ENCODE data around the gene ATN1. TPM values are rescaled to one million over a fixed set of nuclear protein-coding genes. Genes with fewer than 3 reads are reported as not detected.

ATN1 gene
- total and polyA plus RNA-seq, 9 of the 15 experiments (the other 6 are each of a cell fraction or from before 2014, with no cell fraction given): 0.15 to 49.8 (median 2.7) TPM

DNA sequence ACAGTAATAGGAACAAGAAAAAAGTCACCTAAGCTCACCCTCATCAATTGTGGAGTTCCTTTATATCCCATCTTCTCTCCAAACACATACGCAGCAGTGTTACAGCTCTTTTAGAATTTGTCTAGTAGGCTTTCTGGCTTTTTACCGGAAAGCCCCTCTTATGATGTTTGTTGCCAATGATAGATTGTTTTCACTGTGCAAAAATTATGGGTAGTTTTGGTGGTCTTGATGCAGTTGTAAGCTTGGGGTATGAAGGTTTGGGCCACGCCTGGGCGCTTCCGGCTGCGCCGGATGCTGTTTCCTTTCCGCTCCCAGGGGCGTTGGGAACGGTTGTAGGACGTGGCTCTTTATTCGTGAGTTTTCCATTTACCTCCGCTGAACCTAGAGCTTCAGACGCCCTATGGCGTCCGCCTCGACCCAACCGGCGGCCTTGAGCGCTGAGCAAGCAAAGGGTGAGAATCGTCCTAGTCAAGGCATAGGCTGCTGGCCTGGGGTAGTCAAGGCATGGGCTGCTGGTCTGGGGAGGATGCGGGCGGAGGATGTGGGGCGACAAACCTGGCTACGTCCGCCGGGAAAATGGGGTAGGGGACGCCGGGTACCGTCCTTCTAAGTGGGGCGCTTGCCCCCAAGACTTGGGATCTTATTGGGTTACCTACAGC lies 16.1 kb downstream of the ATN1 start, which contains the start of the genes C12orf57 and RNU7-1 (continued):
- TF ChIP-seq, protein P1, sequence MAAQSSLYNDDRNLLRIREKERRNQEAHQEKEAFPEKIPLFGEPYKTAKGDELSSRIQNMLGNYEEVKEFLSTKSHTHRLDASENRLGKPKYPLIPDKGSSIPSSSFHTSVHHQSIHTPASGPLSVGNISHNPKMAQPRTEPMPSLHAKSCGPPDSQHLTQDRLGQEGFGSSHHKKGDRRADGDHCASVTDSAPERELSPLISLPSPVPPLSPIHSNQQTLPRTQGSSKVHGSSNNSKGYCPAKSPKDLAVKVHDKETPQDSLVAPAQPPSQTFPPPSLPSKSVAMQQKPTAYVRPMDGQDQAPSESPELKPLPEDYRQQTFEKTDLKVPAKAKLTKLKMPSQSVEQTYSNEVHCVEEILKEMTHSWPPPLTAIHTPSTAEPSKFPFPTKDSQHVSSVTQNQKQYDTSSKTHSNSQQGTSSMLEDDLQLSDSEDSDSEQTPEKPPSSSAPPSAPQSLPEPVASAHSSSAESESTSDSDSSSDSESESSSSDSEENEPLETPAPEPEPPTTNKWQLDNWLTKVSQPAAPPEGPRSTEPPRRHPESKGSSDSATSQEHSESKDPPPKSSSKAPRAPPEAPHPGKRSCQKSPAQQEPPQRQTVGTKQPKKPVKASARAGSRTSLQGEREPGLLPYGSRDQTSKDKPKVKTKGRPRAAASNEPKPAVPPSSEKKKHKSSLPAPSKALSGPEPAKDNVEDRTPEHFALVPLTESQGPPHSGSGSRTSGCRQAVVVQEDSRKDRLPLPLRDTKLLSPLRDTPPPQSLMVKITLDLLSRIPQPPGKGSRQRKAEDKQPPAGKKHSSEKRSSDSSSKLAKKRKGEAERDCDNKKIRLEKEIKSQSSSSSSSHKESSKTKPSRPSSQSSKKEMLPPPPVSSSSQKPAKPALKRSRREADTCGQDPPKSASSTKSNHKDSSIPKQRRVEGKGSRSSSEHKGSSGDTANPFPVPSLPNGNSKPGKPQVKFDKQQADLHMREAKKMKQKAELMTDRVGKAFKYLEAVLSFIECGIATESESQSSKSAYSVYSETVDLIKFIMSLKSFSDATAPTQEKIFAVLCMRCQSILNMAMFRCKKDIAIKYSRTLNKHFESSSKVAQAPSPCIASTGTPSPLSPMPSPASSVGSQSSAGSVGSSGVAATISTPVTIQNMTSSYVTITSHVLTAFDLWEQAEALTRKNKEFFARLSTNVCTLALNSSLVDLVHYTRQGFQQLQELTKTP (IDR thresholded peaks at IDR 0.05; ENCODE audit: low read depth in 1 of 2, partially characterized antibody in 2 of 2): peak in 1 of 2 experiments; percentile 82
- 0 out of 2 replicates have a peak, but pooled peaks have one; percentile 37 for TF ChIP-seq PYGO2 (tag; IDR thresholded peaks at IDR 0.05)
- no peak; the same call in 1 of the 2 replicates for TF ChIP-seq ZBTB1 (CRISPR knock-in tag; IDR thresholded peaks at IDR 0.05; ENCODE audit: borderline replicate concordance, low read depth)
- TF ChIP-seq RBM15 (IDR thresholded peaks at IDR 0.05; ENCODE audit: insufficient read depth, low read length): 0 out of 2 replicates have a peak, but pooled peaks have one; percentile 7
- TF ChIP-seq, protein P2, sequence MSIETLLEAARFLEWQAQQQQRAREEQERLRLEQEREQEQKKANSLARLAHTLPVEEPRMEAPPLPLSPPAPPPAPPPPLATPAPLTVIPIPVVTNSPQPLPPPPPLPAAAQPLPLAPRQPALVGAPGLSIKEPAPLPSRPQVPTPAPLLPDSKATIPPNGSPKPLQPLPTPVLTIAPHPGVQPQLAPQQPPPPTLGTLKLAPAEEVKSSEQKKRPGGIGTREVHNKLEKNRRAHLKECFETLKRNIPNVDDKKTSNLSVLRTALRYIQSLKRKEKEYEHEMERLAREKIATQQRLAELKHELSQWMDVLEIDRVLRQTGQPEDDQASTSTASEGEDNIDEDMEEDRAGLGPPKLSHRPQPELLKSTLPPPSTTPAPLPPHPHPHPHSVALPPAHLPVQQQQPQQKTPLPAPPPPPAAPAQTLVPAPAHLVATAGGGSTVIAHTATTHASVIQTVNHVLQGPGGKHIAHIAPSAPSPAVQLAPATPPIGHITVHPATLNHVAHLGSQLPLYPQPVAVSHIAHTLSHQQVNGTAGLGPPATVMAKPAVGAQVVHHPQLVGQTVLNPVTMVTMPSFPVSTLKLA (conservative IDR thresholded peaks at IDR 0.05): peak in 1 of 2 experiments; percentile 22; a peak in 2 of 4 replicates
- TF ChIP-seq NCOA2 (IDR thresholded peaks at IDR 0.05; ENCODE audit: partially characterized antibody in 2 of 2): no peak
- TF ChIP-seq ATF1 (CRISPR knock-in tag; IDR thresholded peaks at IDR 0.05): no peak
- no peak; the same call in 1 of the 2 replicates for TF ChIP-seq ATF1 (tag; IDR thresholded peaks at IDR 0.05)
- TF ChIP-seq SAFB (IDR thresholded peaks at IDR 0.05; ENCODE audit: borderline replicate concordance, low read depth, low read length): no peak
- TF ChIP-seq KDM2B (CRISPR knock-in tag; IDR thresholded peaks at IDR 0.05): no peak
- TF ChIP-seq SAFB2 (IDR thresholded peaks at IDR 0.05; ENCODE audit: borderline replicate concordance, low read depth, low read length, severe bottlenecking): no peak
- no peak for TF ChIP-seq SRSF7 (optimal IDR thresholded peaks at IDR 0.05; ENCODE audit: low read depth, low read length)
- TF ChIP-seq ZNF212 (CRISPR knock-in tag; IDR thresholded peaks at IDR 0.05): peak; percentile 93
- TF ChIP-seq ATF7 (IDR thresholded peaks at IDR 0.05): peak; percentile 15; the same call in 1 of the 2 replicates

Measured in K562 (cell line).